ENCODE data around the gene FBXL16. TPM values are rescaled to one million over a fixed set of nuclear protein-coding genes. Genes with fewer than 3 reads are reported as not detected.

FBXL16 gene
- total and polyA plus RNA-seq, 9 of the 15 experiments (the other 6 are each of a cell fraction or from before 2014, with no cell fraction given): 0.21 to 8.2 (median 1.7) TPM

DNA sequence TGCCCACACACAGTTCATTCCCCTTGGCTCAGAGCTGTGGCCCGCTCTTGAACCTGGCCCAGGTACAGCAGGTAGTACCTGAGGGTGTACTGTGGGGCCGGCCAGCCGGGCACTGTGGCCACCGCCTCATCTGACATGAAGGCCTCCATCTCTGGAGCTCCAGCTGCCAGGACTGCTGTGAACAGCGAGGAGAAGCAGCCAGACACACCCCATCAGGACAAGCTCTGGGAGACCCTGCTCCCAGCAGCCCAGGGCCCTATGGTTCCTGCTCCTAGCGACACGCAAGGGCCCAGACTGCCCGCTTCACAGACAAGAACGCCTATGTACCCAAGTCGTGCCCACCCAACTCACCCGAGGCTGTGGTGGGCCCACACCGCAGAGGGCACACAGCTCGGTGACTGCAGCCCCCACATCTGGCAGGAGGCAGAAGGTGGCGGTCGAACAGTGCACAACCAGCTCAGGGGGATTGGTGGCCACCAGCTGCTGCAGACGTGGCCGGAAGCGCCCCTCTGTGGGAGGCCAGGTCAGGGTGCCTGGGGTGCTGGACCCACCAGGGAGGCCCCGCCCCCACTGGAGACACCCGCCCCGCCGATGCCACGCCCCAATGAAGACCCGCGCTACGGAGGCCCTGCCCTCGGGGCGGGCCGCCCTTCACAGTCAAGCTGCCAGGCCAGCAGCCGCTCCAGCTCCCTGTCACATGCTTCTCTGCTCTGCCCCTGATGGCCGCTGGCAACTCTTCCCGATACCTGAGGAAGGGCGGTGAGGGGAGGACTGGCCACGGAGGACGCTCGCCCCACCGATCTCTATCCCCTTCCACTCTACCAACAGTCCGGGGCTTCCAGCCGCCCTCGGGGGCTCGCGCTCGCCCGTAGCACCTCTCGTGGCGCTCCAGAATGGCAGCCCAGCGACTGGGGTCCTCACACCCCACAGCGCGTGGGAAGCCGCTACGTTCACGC, 26.5 kb downstream of the FBXL16 start (continued):
- no peak for TF ChIP-seq KLF1 (tag; IDR thresholded peaks at IDR 0.05)
- no peak for TF ChIP-seq CHCHD3 (CRISPR knock-in tag; IDR thresholded peaks at IDR 0.05)
- TF ChIP-seq TAF7 (tag; IDR thresholded peaks at IDR 0.05): peak; percentile 40; the same call in 1 of the 2 replicates
- TF ChIP-seq RB1 (IDR thresholded peaks at IDR 0.05; ENCODE audit: low read depth): no peak
- no peak for TF ChIP-seq SETDB1 (IDR thresholded peaks at IDR 0.05; ENCODE audit: low read length)
- TF ChIP-seq MYBL2 (IDR thresholded peaks at IDR 0.05; ENCODE audit: low read depth): no peak
- TF ChIP-seq MYBL2 (CRISPR knock-in tag; IDR thresholded peaks at IDR 0.05; ENCODE audit: borderline replicate concordance): no peak
- no peak for TF ChIP-seq SRSF3 (IDR thresholded peaks at IDR 0.05; ENCODE audit: insufficient read depth, low read length)
- TF ChIP-seq CC2D1A (IDR thresholded peaks at IDR 0.05): no peak
- TF ChIP-seq CBX3 (IDR thresholded peaks at IDR 0.05; ENCODE audit: borderline replicate concordance in 1 of 2, low read length in 2 of 2): no peak
- TF ChIP-seq PHF20 (IDR thresholded peaks at IDR 0.05; ENCODE audit: partially characterized antibody): no peak
- peak; percentile 83 for TF ChIP-seq POLR2A (conservative IDR thresholded peaks at IDR 0.05)
- no peak for TF ChIP-seq THRAP3 (IDR thresholded peaks at IDR 0.05; ENCODE audit: borderline replicate concordance)
- TF ChIP-seq ZC3H4 (CRISPR knock-in tag; IDR thresholded peaks at IDR 0.05; ENCODE audit: borderline replicate concordance): no peak
- TF ChIP-seq, protein P1, sequence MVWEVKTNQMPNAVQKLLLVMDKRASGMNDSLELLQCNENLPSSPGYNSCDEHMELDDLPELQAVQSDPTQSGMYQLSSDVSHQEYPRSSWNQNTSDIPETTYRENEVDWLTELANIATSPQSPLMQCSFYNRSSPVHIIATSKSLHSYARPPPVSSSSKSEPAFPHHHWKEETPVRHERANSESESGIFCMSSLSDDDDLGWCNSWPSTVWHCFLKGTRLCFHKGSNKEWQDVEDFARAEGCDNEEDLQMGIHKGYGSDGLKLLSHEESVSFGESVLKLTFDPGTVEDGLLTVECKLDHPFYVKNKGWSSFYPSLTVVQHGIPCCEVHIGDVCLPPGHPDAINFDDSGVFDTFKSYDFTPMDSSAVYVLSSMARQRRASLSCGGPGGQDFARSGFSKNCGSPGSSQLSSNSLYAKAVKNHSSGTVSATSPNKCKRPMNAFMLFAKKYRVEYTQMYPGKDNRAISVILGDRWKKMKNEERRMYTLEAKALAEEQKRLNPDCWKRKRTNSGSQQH (CRISPR knock-in tag; IDR thresholded peaks at IDR 0.05): no peak
- TF ChIP-seq FOXP1 (CRISPR knock-in tag; IDR thresholded peaks at IDR 0.05): 0 out of 2 replicates have a peak, but pooled peaks have one; percentile 47
- TF ChIP-seq SRSF9 (IDR thresholded peaks at IDR 0.05; ENCODE audit: borderline replicate concordance, low read depth, low read length): no peak
- no peak for TF ChIP-seq PTTG1 (tag; IDR thresholded peaks at IDR 0.05; ENCODE audit: low read depth)
- TF ChIP-seq, protein P2, sequence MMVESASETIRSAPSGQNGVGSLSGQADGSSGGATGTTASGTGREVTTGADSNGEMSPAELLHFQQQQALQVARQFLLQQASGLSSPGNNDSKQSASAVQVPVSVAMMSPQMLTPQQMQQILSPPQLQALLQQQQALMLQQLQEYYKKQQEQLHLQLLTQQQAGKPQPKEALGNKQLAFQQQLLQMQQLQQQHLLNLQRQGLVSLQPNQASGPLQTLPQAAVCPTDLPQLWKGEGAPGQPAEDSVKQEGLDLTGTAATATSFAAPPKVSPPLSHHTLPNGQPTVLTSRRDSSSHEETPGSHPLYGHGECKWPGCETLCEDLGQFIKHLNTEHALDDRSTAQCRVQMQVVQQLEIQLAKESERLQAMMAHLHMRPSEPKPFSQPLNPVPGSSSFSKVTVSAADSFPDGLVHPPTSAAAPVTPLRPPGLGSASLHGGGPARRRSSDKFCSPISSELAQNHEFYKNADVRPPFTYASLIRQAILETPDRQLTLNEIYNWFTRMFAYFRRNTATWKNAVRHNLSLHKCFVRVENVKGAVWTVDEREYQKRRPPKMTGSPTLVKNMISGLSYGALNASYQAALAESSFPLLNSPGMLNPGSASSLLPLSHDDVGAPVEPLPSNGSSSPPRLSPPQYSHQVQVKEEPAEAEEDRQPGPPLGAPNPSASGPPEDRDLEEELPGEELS (CRISPR knock-in tag; IDR thresholded peaks at IDR 0.05; ENCODE audit: borderline replicate concordance): no peak
- no peak for TF ChIP-seq FIP1L1 (IDR thresholded peaks at IDR 0.05; ENCODE audit: low read depth, low read length, poor library complexity, severe bottlenecking)
- TF ChIP-seq RUNX1 (IDR thresholded peaks at IDR 0.05; ENCODE audit: low read depth): no peak
- no peak for TF ChIP-seq ZNF583 (CRISPR knock-in tag; IDR thresholded peaks at IDR 0.05)
- no peak for TF ChIP-seq TEAD1 (CRISPR knock-in tag; IDR thresholded peaks at IDR 0.05)
- peak; percentile 60 for TF ChIP-seq KDM5B (IDR thresholded peaks at IDR 0.05; ENCODE audit: insufficient replicate concordance, low read depth, low read length)

Data from K562 (cell line).